Stimulated activated CD4-positive, alpha-beta T cell treated with anti-CD3 and anti-CD28 coated beads, Interleukin-4, amount 100 ng/mL, for 4 hours (primary cell): Measurements from ENCODE around the gene FUNDC2.
A peak's percentile ranks its signal among the peaks of the same experiment; 100 is the strongest.

Experiments used
- DNase-seq, 2 experiments: peaks; one replicate each; pipeline ENCODE4 v3.0.0-alpha.2; 2020

The FUNDC2 gene

DNA sequence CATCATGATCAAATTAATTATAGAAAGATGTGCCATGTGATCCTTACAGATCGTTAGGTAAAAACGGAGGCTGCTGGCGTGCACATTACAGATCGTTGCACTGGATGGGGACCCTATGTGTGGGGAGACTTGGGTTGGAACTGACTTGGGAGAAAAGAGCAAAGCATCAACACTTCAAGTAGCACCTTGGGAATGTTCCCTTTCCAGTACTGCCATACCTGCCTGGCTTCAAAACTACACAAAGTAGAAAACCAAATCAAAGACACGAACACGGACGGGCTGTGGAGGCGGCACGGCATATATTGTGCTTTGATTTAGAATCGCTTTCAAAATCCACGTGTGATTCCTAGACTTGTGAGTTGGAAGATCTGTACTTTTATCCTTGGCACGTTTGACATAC is 43.4 kb downstream of the FUNDC2 start:
- DNase-seq: no peak

DNA sequence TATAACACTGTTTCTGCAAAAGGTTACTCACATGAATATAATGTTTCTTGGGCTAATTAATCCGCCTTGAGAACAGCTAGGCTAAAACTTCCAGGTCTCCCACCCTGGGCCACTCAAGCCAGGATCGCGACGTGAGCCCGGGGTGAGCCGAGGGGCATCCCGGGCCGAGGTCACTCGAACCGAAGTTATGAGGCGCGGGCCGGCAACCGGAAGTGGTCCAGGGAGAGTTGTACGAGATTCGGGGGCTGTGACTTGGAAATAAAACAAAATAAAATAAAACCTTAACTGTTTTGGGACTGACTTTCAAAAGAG is 44.0 kb downstream of the FUNDC2 start:
- DNase-seq: no peak

DNA sequence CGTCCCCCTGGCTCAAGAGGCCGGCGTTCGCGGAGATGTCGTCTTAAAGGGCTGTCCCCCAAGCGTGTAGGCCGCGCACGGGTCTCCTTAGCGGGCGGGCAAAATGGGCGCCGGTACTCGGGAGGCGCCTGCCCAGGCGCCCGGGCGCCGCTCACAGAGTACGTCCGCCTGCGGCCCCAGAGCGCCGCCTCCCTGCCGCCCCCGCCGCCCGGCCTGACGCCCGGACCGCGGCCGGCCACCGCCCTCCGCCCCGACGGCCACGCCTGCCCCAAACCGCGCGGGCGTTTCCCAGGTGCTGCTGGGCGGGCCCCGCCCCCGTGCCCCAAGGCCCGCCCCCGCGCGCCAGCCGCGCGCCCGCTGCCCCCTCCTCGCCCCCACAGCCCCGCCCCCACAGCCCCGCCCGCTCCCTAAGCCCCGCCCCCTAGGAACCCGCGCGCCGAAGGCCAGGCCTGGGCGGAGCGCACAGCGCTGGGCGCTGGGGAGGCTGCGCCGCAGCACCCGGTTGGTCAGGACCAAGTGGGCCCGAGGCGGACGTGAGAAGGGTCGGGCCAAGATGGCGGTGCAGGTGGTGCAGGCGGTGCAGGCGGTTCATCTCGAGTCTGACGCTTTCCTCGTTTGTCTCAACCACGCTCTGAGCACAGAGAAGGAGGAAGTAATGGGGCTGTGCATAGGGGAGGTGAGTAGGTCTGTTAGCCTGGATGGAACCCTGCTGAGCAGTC is 44.5 kb downstream of the FUNDC2 start, which contains the start of the genes BRCC3, CMC4 and MTCP1:
TSS of gene BRCC3 (plus strand) at position 534 of the 719 bp plus-strand sequence. CDS start at position 554, 20 bp downstream.
TSS of gene CMC4 (minus strand) at position 162 of the 719 bp plus-strand sequence. CDS start 7,113 bp downstream, outside the sequence.
TSS of gene MTCP1 (minus strand) at position 162 of the 719 bp plus-strand sequence. CDS start 5,126 bp downstream, outside the sequence.
- peak; percentile 62 to 73 for DNase-seq

DNA sequence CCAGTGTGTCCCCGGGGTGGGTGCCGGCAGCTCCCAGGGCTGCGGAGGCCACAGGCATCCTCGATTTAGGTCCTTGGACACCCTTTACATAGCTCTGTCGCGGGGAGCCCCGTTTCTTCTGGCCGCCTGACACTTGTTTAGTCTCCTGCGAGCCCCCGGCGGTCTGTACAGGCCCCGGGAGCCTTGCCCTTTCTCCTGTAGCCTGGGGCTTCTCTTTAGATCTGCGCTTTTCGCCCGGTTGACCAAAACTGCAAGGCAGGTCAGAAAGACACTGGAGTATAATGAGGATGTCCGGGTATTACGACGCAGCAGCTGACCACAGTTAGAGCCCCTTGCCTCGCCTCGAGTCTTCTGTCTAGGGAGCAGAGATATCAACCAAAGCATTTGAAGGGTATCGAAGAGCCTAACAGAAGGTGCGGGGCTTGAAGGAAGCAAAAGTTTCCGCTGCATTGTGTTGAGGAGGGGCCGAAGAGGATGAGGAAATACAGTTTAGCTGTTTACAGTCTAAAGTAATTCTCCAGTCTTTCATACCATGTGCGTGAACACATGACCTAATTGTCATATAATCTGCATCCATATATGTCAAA is 45.1 kb downstream of the FUNDC2 start:
- DNase-seq: no peak

DNA sequence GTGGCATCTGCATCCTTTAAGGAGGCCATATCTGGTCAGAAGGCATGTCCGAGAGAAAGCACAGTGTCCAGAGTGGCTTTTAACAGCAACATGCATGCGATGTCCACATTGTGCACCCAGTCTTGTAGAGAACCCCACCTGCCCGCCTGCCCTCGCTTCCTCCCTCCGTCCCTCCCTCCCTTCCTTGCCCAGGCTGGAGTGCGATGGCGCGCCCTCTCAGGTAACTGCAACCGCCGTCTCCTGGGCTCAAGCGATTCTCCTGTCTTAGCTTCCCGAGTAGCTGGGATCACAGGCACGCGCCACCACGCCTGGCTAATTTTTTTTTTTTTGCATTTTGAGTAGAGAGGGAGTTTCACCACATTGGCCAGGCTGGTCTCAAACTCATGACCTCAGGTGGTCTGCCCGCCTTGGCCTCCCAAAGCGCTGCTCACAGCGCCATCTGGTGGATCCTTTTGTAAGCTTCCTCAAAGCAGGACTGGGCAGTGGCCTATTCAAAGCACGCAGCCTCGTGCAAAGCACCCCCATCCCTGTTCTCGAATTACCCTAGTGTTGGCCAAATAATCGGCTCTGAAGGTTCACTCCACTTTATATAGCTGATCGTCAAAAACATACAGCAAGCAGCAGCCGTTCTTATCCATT is 59.7 kb downstream of the FUNDC2 start:
- DNase-seq: peak; percentile 9 to 22

DNA sequence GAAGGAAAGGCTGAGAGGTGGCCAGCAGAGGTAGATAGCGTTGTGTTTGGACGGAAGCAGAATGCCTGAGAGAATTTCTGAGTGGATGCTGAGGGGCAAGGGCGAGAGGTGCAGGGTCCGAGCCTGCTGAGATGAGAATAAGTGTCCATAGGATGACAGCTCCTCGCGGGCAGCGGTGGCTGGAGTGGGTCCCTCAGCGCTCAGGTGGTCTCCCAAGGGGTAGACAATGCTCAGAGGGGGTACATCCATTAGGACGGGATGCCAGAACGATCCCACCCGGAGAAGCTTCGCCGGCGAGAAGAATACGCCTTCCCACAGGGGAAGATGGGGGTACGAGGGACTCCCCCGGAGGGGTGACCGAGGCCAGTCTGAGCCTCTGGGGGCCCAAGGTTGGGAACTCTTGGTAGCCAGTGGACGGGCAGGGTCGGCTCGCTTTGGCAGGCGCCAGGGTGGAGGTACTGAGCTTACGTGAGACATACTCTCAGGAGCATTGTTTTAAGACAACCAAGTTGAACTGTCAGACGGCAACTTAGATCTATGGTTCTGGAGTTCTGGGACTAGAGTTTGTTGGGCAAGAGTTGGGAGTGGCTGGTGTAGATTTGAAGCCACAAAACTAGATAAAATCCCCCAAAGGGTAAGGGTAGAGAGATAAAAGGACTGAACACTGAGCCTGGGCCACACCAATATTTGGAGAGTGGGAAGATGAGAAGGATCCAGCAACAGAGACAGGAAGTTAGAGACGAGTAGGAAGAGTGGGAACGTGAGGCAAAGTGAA is 60.5 kb downstream of the FUNDC2 start:
- DNase-seq: no peak

DNA sequence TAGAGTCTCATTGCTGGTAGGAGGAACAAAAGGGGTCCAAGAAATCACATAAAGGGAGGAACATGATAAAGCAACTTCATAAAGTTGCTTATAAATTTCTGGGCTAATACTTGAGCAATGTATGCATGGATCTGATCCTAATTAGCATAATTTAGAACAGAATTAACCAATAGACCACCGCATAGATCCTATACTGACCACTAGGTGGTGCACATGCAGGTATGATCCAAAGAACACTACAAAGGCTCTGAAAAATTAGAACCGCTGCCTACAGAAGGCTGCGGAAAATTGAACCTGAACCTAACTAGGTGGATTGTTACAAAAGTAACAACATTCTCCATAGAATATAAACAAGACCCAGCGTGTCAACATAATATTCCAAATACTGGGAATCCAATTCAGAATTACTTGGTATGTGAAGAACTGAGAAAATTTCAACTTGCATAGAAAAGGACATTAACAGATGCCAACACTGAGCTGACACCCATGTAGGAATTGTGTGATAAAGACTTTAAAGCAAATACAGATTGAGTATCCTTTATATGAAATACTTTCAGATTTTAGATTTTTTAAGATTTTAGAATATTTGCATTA is 67.9 kb downstream of the FUNDC2 start:
- no peak for DNase-seq

DNA sequence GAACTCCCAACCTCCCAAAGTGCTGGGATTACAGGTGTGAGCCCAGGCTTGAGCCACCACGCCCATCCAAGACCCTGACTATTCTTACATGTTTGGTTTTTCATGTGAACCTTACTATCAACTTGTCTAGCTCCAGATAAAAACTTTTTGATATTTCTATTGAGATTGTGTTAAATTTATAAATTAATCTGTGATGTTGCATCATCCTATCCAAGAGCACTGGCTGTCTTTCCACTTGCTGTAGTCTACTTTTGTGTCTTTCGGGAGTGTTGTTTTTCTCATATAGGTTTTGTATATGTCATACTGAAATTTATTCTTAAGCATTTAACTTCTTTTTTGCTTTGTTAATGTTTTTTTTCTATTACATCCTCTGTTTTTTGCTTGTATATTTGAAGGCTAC is 79.3 kb downstream of the FUNDC2 start:
- DNase-seq: no peak

DNA sequence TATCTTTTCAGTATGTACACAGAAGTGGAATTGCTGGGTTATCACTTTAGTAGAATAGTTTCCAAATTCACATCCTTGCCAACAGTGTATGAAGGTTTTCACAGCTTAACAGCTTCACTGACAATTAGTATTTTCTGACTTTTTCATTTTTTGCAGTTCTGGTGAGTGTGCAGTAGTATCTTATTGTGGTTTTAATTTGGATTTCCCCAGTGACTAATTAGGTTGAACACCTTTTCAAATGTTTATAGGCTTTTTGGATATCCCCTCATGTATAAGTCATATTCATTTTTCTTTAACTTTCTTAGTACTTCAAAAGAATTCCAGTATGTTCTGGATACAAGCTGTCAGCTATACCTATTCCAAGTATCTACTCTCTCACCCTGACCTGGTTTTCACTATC is 81.8 kb downstream of the FUNDC2 start:
- DNase-seq: no peak
